Fibroblast of mammary gland (primary cell): Measurements from ENCODE around the gene NUP214.

ENCODE experiments used
- DNase-seq: peaks from one replicate; pipeline ENCODE4 v3.0.0-alpha.2; 2010; ENCODE audit warnings: low read depth
- H3K4me3 ChIP-seq: 2 replicates; pipeline ENCODE4 v1.5.1; 2011; ENCODE audit warnings: low read depth, mild to moderate bottlenecking, low read length, moderate library complexity; ENCODE audit not compliant: control insufficient read depth
- CTCF ChIP-seq: conservative IDR thresholded peaks from 2 replicates; pipeline ENCODE4 v1.5.1; 2011; ENCODE audit warnings: low read depth, low read length, inconsistent platforms; ENCODE audit not compliant: control insufficient read depth, insufficient read depth

NUP214 gene

GRCh38 chr9:131092548-131093440 lies 32.6 kb upstream of the NUP214 start:
- no peak overlapping the region for H3K4me3 ChIP-seq
- DNase-seq, result no peak
- no peak for TF ChIP-seq CTCF

DNA sequence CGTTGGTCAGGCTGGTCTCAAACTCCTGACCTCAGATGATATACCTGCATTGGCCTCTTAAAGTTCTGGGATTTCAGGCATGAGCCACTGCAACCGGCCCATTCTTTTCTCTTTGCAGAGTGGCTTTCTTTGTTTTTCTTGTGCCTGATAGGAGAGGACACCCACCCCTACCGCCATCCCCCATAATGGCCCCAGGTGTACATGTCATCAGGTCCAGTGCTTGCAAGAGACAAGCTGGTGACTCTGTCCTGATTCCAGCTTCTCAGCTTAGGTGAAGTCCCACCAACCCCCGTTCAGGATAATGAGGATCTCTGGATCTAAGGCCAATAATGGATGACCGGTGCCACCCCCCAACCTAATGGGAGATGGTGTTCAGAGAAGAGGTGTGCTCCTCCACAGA lies 31.4 kb upstream of the NUP214 start:
- no peak for DNase-seq
- no peak overlapping the region for H3K4me3 ChIP-seq
- TF ChIP-seq CTCF, result no peak

DNA sequence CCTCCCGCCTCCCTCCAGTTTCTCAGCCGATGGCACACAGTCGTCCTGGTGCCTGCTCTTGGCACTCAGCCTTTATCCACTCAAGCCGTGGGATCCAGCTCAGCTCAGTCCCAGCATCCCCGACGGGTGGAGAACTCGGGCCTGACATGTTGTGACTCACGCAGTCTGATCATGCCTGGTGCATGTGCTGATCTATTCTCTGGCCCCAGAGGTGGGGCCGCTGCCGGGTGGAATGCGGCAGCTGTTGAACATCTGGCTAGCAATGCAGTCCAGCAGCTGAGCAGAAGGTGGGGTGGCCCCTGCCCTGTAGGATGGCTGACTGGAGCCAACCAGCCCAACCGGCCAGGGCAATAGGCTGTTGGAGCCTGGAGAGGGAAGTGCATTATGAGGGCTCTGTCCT lies 30.8 kb upstream of the NUP214 start:
- no peak for TF ChIP-seq CTCF
- peak; percentile 79 for DNase-seq
- no peak overlapping the region for H3K4me3 ChIP-seq

DNA sequence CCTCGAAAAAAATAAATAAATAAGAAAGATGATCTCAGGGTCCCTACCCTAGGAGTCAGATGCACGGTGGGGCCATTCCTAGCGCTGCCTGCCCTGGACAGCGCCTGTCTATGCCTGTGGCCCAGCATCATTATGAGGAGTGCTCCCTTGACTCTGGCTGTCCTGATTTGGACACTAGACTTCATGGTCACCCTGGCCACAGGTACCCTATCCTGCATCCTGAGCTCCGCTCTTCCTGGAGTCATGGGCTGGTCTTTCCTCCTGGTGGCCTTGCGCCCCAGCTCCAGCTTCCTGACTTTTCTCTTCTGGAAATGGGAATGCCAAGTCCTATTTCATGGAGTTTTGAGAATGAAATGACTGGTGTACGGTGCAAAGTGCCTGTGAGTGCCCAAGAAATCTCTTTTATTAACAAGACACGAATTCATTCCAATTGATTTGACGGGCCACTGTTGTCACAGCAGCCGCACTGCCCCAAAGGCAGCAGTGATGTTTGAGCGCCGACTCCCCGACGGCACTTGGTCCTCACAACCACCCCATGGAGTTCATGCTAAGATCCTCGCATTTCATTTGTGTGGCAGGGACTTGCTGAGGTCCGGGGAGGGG lies 29.6 kb upstream of the NUP214 start:
- no peak for TF ChIP-seq CTCF
- DNase-seq, result no peak
- H3K4me3 ChIP-seq, result no peak overlapping the region

DNA sequence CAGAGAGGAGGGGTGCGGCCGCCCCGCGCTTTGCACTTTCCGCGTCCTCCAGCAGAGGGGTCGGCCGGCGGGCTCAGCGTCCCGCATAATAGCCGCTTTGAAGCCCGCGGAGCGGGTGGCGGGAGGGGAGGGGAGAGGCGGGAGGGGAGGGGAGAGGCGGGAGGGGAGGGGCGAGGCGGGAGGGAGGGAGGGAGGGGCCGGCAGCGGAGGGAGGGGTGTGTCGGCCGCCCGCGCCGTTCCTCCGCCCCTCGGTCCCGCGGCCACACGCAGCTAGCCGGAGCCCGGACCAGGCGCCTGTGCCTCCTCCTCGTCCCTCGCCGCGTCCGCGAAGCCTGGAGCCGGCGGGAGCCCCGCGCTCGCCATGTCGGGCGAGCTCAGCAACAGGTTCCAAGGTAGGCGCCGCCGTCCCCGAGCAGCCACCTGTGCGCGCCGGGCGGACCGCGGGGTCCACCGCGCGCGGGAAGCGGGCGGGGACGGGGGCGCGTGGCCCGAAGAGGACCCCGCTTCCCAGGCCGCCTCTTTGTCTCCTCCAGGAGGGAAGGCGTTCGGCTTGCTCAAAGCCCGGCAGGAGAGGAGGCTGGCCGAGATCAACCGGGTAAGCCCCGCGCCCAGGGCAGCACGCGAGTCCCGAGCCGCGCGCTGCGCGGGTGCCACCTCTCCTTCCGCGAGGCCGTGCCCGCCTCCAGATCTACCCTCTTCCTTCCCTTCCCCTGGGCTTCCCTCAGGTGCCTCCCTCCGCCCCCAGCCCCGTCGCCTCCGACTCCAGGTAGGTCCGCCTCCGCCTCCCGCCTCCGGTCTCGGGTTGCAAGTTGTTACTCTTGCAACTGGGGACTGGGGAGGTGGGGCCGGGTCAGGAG lies 28.9 kb upstream of the NUP214 start, which contains the start of gene AIF1L:
Gene AIF1L, plus strand, starts transcription at position 263 of the 857 bp plus-strand sequence. Its CDS starts 99 bp downstream, at position 362.
- TF ChIP-seq CTCF, result no peak
- no peak within 1 kb of the TSS for H3K4me3 ChIP-seq
- no peak for DNase-seq

- no peak overlapping the region for H3K4me3 ChIP-seq
- TF ChIP-seq CTCF, result no peak
These were observed 28.0 kb upstream of the NUP214 start for GRCh38 chr9:131097126-131097947.

More at GRCh38 chr9:131097126-131097947, 28.0 kb upstream of the NUP214 start:
- DNase-seq, result no peak
